WTC11 (cell line): ENCODE measurements around the gene PLEKHS1. TPM values are rescaled to one million over a fixed set of nuclear protein-coding genes. Genes with fewer than 3 reads are reported as not detected.

Experiments used
- ATAC-seq: fragments of 200-7000 bp; cut with Tn5 transposase; 2 replicates; pipeline ENCODE4 v1.10.0; 2021; ENCODE audit warnings: mild to moderate bottlenecking, moderate library complexity
- CTCF ChIA-PET: fragments of 300-600 bp; sonication (Branson Sonifier 250); formaldehyde crosslinking; loops from one replicate; lab custom pipeline; 2021; ENCODE audit warnings: antibody characterized with exemption; lab: Charles Lee
- POLR2A ChIA-PET: fragments of 350-600 bp; sonication (Branson Sonifier 250); formaldehyde crosslinking; loops from one replicate; lab custom pipeline; 2021; ENCODE audit warnings: antibody characterized with exemption; lab: Charles Lee
- DNase-seq: peaks from one replicate; pipeline ENCODE4 v3.0.0; 2021; ENCODE audit warnings: low spot score
- H3K27ac Mint-ChIP-seq: 2 replicates; pipeline ENCODE4 v1.8.0; 2021; ENCODE audit warnings: mixed read lengths
- H3K27me3 Mint-ChIP-seq: 2 replicates; pipeline ENCODE4 v1.8.0; 2021; ENCODE audit warnings: low read depth, mild to moderate bottlenecking, moderate library complexity, mixed read lengths
- H3K36me3 Mint-ChIP-seq: 2 replicates; pipeline ENCODE4 v1.8.0; 2021; ENCODE audit warnings: mixed read lengths
- H3K4me1 Mint-ChIP-seq: 2 replicates; pipeline ENCODE4 v1.8.0; 2022; ENCODE audit warnings: mixed read lengths
- H3K4me3 Mint-ChIP-seq: 2 replicates; pipeline ENCODE4 v1.8.0; 2021; ENCODE audit warnings: mild to moderate bottlenecking, moderate library complexity, mixed read lengths
- H3K9me3 Mint-ChIP-seq: 2 replicates; pipeline ENCODE4 v1.8.0; 2021; ENCODE audit warnings: mixed read lengths
- ETV6 ChIP-seq: sonication (generic); formaldehyde crosslinking; IDR thresholded peaks from 2 replicates; pipeline ENCODE4 v1.8.1; 2022; ENCODE audit warnings: mild to moderate bottlenecking, missing genetic modification reagents
- GTF2I ChIP-seq: fragments of 250-450 bp; sonication (Bioruptor Pico); conservative IDR thresholded peaks from 2 replicates; pipeline ENCODE4 v1.4.0; 2021; ENCODE audit warnings: mild to moderate bottlenecking
- MXD4 ChIP-seq: fragments of 250-450 bp; sonication (Bioruptor Pico); IDR thresholded peaks from 2 replicates; pipeline ENCODE4 v1.8.0; 2021; ENCODE audit warnings: mild to moderate bottlenecking, moderate library complexity, borderline replicate concordance
- NFYB ChIP-seq: sonication (generic); formaldehyde crosslinking; conservative IDR thresholded peaks from 2 replicates; pipeline ENCODE4 v1.8.0; 2022; ENCODE audit warnings: low read depth, missing genetic modification reagents
- NR1H2 ChIP-seq: sonication (generic); formaldehyde crosslinking; IDR thresholded peaks from 2 replicates; pipeline ENCODE4 v1.9.0; 2021; ENCODE audit warnings: mild to moderate bottlenecking, moderate library complexity, missing genetic modification reagents
- OVOL2 ChIP-seq: fragments of 250-450 bp; sonication (Bioruptor Pico); IDR thresholded peaks from 2 replicates; pipeline ENCODE4 v1.9.0; 2021; ENCODE audit warnings: mild to moderate bottlenecking, borderline replicate concordance
- SMAD3 ChIP-seq: sonication (generic); formaldehyde crosslinking; IDR thresholded peaks from 2 replicates; pipeline ENCODE4 v1.8.0; 2022; ENCODE audit warnings: missing genetic modification reagents, mild to moderate bottlenecking, borderline replicate concordance
- SOX15 ChIP-seq: fragments of 250-450 bp; sonication (Bioruptor Pico); IDR thresholded peaks from 2 replicates; pipeline ENCODE4 v1.9.0; 2021; ENCODE audit warnings: mild to moderate bottlenecking
- SP1 ChIP-seq: sonication (generic); formaldehyde crosslinking; conservative IDR thresholded peaks from 2 replicates; pipeline ENCODE4 v1.8.1; 2022; ENCODE audit warnings: missing genetic modification reagents
- TCF7 ChIP-seq: sonication (generic); formaldehyde crosslinking; IDR thresholded peaks from 2 replicates; pipeline ENCODE4 v1.8.0; 2022; ENCODE audit warnings: mild to moderate bottlenecking, low read depth, missing genetic modification reagents, moderate library complexity
- TEAD4 ChIP-seq: sonication (generic); formaldehyde crosslinking; IDR thresholded peaks from 2 replicates; pipeline ENCODE4 v1.8.0; 2022; ENCODE audit warnings: mild to moderate bottlenecking, missing genetic modification reagents
- ZNF263 ChIP-seq: sonication (generic); formaldehyde crosslinking; IDR thresholded peaks from 2 replicates; pipeline ENCODE4 v1.8.1; 2022; ENCODE audit warnings: low read depth, mild to moderate bottlenecking, moderate library complexity, missing genetic modification reagents
- ZNF396 ChIP-seq: fragments of 250-450 bp; sonication (Bioruptor Pico); IDR thresholded peaks from 2 replicates; pipeline ENCODE4 v1.8.0; 2021; ENCODE audit warnings: mild to moderate bottlenecking, moderate library complexity, borderline replicate concordance
- ZNF671 ChIP-seq: fragments of 250-450 bp; sonication (Bioruptor Pico); IDR thresholded peaks from 2 replicates; pipeline ENCODE4 v1.8.0; 2021; ENCODE audit warnings: mild to moderate bottlenecking
- total RNA-seq: library from RNA; stranded (reverse); gene quantifications from 3 replicates; pipeline ENCODE4 v1.2.3, GENCODE V29; 2021
- TF ChIP-seq, protein P1 (sequence below): sonication (generic); formaldehyde crosslinking; IDR thresholded peaks from 2 replicates; pipeline ENCODE4 v1.8.0; 2022; ENCODE audit warnings: mild to moderate bottlenecking, missing genetic modification reagents
- TF ChIP-seq, protein P2 (sequence below): sonication (generic); formaldehyde crosslinking; IDR thresholded peaks from 2 replicates; pipeline ENCODE4 v1.8.1; 2023; ENCODE audit warnings: mild to moderate bottlenecking, missing genetic modification reagents, borderline replicate concordance
- TF ChIP-seq, protein P3 (sequence below): fragments of 200-600 bp; IDR thresholded peaks from 2 replicates; pipeline ENCODE4 v1.8.0; 2022; ENCODE audit warnings: antibody characterized with exemption
- TF ChIP-seq, protein P4 (sequence below): sonication (generic); formaldehyde crosslinking; IDR thresholded peaks from 2 replicates; pipeline ENCODE4 v1.8.0; 2022; ENCODE audit warnings: missing genetic modification reagents
- TF ChIP-seq, protein P5 (sequence below): sonication (generic); formaldehyde crosslinking; IDR thresholded peaks from 2 replicates; pipeline ENCODE4 v1.8.1; 2023; ENCODE audit warnings: mild to moderate bottlenecking, missing genetic modification reagents, moderate library complexity

Gene PLEKHS1
- total RNA-seq, 1 experiment from 2014 or later: not detected

DNA sequence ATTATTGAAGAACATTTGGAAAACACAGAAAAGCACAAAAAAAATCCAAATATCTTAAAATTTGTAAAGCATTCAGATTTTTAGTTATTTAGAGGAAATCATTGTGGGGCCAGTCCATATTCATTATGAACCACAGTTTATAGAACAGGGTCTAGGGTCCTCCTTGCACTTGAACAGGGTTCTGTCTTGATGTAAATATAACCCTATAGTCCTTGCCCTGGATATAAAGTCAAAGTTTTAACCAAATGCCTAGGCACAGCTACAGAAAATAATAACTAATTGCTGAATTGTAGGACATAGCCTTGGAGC, 46.2 kb upstream of the PLEKHS1 start:
- DNase-seq (no peak), ATAC-seq (no peak)
- ChIA-PET CTCF (interaction anchor here (0.6 to 1.7 kb wide), 11 partner anchors 14 to 398 kb away, joined by 3 to 9 read pairs (median 3); partner anchors contain the start of gene DCLRE1A), POLR2A (no interaction called here)
- Mint-ChIP-seq H3K27me3 (peaks cover under 1% of the 10 kb centered on the region), H3K36me3 (no peaks in the 10 kb centered on the region), H3K27ac (no peak overlapping the region; the same call in 1 of the 2 replicates), H3K4me3 (no peak overlapping the region), H3K9me3 (no peaks in the 10 kb centered on the region), H3K4me1 (peaks cover 46% of the 10 kb centered on the region)
- TF ChIP-seq ZNF671 (CRISPR knock-in tag) (no peak), TCF7 (no peak), NFYB (CRISPR knock-in tag) (no peak), SMAD3 (CRISPR knock-in tag) (no peak), TEAD4 (CRISPR knock-in tag) (no peak), NR1H2 (CRISPR knock-in tag) (no peak), ZNF396 (CRISPR knock-in tag) (no peak), ETV6 (CRISPR knock-in tag) (no peak), SOX15 (no peak), MXD4 (CRISPR knock-in tag) (no peak), ZNF263 (no peak), SP1 (CRISPR knock-in tag) (no peak), OVOL2 (no peak), GTF2I (CRISPR knock-in tag) (no peak)
- TF ChIP-seq, protein P1, sequence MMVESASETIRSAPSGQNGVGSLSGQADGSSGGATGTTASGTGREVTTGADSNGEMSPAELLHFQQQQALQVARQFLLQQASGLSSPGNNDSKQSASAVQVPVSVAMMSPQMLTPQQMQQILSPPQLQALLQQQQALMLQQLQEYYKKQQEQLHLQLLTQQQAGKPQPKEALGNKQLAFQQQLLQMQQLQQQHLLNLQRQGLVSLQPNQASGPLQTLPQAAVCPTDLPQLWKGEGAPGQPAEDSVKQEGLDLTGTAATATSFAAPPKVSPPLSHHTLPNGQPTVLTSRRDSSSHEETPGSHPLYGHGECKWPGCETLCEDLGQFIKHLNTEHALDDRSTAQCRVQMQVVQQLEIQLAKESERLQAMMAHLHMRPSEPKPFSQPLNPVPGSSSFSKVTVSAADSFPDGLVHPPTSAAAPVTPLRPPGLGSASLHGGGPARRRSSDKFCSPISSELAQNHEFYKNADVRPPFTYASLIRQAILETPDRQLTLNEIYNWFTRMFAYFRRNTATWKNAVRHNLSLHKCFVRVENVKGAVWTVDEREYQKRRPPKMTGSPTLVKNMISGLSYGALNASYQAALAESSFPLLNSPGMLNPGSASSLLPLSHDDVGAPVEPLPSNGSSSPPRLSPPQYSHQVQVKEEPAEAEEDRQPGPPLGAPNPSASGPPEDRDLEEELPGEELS (CRISPR knock-in tag): no peak
- TF ChIP-seq, protein P2, sequence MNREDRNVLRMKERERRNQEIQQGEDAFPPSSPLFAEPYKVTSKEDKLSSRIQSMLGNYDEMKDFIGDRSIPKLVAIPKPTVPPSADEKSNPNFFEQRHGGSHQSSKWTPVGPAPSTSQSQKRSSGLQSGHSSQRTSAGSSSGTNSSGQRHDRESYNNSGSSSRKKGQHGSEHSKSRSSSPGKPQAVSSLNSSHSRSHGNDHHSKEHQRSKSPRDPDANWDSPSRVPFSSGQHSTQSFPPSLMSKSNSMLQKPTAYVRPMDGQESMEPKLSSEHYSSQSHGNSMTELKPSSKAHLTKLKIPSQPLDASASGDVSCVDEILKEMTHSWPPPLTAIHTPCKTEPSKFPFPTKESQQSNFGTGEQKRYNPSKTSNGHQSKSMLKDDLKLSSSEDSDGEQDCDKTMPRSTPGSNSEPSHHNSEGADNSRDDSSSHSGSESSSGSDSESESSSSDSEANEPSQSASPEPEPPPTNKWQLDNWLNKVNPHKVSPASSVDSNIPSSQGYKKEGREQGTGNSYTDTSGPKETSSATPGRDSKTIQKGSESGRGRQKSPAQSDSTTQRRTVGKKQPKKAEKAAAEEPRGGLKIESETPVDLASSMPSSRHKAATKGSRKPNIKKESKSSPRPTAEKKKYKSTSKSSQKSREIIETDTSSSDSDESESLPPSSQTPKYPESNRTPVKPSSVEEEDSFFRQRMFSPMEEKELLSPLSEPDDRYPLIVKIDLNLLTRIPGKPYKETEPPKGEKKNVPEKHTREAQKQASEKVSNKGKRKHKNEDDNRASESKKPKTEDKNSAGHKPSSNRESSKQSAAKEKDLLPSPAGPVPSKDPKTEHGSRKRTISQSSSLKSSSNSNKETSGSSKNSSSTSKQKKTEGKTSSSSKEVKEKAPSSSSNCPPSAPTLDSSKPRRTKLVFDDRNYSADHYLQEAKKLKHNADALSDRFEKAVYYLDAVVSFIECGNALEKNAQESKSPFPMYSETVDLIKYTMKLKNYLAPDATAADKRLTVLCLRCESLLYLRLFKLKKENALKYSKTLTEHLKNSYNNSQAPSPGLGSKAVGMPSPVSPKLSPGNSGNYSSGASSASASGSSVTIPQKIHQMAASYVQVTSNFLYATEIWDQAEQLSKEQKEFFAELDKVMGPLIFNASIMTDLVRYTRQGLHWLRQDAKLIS (CRISPR knock-in tag): no peak
- TF ChIP-seq, protein P3, sequence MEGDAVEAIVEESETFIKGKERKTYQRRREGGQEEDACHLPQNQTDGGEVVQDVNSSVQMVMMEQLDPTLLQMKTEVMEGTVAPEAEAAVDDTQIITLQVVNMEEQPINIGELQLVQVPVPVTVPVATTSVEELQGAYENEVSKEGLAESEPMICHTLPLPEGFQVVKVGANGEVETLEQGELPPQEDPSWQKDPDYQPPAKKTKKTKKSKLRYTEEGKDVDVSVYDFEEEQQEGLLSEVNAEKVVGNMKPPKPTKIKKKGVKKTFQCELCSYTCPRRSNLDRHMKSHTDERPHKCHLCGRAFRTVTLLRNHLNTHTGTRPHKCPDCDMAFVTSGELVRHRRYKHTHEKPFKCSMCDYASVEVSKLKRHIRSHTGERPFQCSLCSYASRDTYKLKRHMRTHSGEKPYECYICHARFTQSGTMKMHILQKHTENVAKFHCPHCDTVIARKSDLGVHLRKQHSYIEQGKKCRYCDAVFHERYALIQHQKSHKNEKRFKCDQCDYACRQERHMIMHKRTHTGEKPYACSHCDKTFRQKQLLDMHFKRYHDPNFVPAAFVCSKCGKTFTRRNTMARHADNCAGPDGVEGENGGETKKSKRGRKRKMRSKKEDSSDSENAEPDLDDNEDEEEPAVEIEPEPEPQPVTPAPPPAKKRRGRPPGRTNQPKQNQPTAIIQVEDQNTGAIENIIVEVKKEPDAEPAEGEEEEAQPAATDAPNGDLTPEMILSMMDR: no peak; the same call in 1 of the 2 replicates
- TF ChIP-seq, protein P4, sequence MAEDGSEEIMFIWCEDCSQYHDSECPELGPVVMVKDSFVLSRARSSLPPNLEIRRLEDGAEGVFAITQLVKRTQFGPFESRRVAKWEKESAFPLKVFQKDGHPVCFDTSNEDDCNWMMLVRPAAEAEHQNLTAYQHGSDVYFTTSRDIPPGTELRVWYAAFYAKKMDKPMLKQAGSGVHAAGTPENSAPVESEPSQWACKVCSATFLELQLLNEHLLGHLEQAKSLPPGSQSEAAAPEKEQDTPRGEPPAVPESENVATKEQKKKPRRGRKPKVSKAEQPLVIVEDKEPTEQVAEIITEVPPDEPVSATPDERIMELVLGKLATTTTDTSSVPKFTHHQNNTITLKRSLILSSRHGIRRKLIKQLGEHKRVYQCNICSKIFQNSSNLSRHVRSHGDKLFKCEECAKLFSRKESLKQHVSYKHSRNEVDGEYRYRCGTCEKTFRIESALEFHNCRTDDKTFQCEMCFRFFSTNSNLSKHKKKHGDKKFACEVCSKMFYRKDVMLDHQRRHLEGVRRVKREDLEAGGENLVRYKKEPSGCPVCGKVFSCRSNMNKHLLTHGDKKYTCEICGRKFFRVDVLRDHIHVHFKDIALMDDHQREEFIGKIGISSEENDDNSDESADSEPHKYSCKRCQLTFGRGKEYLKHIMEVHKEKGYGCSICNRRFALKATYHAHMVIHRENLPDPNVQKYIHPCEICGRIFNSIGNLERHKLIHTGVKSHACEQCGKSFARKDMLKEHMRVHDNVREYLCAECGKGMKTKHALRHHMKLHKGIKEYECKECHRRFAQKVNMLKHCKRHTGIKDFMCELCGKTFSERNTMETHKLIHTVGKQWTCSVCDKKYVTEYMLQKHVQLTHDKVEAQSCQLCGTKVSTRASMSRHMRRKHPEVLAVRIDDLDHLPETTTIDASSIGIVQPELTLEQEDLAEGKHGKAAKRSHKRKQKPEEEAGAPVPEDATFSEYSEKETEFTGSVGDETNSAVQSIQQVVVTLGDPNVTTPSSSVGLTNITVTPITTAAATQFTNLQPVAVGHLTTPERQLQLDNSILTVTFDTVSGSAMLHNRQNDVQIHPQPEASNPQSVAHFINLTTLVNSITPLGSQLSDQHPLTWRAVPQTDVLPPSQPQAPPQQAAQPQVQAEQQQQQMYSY: no peak
- TF ChIP-seq, protein P5, sequence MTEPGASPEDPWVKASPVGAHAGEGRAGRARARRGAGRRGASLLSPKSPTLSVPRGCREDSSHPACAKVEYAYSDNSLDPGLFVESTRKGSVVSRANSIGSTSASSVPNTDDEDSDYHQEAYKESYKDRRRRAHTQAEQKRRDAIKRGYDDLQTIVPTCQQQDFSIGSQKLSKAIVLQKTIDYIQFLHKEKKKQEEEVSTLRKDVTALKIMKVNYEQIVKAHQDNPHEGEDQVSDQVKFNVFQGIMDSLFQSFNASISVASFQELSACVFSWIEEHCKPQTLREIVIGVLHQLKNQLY (CRISPR knock-in tag): no peak
